ENCODE data around the gene PSMG4.
"Not testable (repeated sequence)": the region's sequence is repeated elsewhere in the genome, so short reads cannot be mapped to it uniquely, and the experiment has no call there.

Gene PSMG4

GRCh38 chr6:3239110-3239830 is 19.5 kb upstream of the PSMG4 start:
- no peak overlapping the region for H3K4me2 ChIP-seq (ENCODE audit: low read depth, low read length)
- no peak for DNase-seq
- H3K4me1 ChIP-seq (ENCODE audit: low read length), result peaks cover 16% of the 10 kb centered on the region
- H4K20me1 ChIP-seq (ENCODE audit: insufficient read depth, low read length), result no peaks in the 10 kb centered on the region
- peaks cover 12% of the 10 kb centered on the region for H3F3A ChIP-seq (ENCODE audit: insufficient read depth, low read length)
- no peak overlapping the region for H3K9ac ChIP-seq (ENCODE audit: low read length)
- H3K9me2 ChIP-seq (replicated peaks; ENCODE audit: insufficient read depth, low read length), result no peaks in the 10 kb centered on the region
- no peaks in the 10 kb centered on the region for H3K79me2 ChIP-seq (ENCODE audit: low read length)
- no peak overlapping the region for H2AFZ ChIP-seq (ENCODE audit: low read length)
- no peaks in the 10 kb centered on the region for H3K36me3 ChIP-seq (replicated peaks; ENCODE audit: insufficient read depth, low read length)
- no peak overlapping the region for H3K27ac ChIP-seq (ENCODE audit: low read length)
- H3K9me3 ChIP-seq (replicated peaks; ENCODE audit: insufficient read depth, low read length), result no peaks in the 10 kb centered on the region
- H3K27me3 ChIP-seq (replicated peaks; ENCODE audit: insufficient read depth, low read length), result no peaks in the 10 kb centered on the region
- TF ChIP-seq EZH2phosphoT487 (IDR thresholded peaks at IDR 0.05; ENCODE audit: low read length), result no peak
- TF ChIP-seq EZH2 (optimal IDR thresholded peaks at IDR 0.05; ENCODE audit: low read depth, low read length), result no peak
- TF ChIP-seq CTCF (IDR thresholded peaks at IDR 0.05; ENCODE audit: low read length), result no peak
- no peak overlapping the region for H3K4me3 ChIP-seq (ENCODE audit: low read length)

GRCh38 chr6:3240595-3240994 is 18.2 kb upstream of the PSMG4 start:
- Histone ChIP-seq H3K9ac (ENCODE audit: low read length) (no peak overlapping the region), H3K27me3 (replicated peaks; ENCODE audit: insufficient read depth, low read length) (no peaks in the 10 kb centered on the region), H3K4me2 (ENCODE audit: low read depth, low read length) (no peak overlapping the region), H3K4me1 (ENCODE audit: low read length) (peaks cover 16% of the 10 kb centered on the region), H2AFZ (ENCODE audit: low read length) (no peak overlapping the region), H3K9me3 (replicated peaks; ENCODE audit: insufficient read depth, low read length) (no peaks in the 10 kb centered on the region), H3K27ac (ENCODE audit: low read length) (no peak overlapping the region), H3K4me3 (ENCODE audit: low read length) (no peak overlapping the region), H3K36me3 (replicated peaks; ENCODE audit: insufficient read depth, low read length) (no peaks in the 10 kb centered on the region), H3K79me2 (ENCODE audit: low read length) (no peaks in the 10 kb centered on the region), H3F3A (ENCODE audit: insufficient read depth, low read length) (peaks cover 12% of the 10 kb centered on the region), H3K9me2 (replicated peaks; ENCODE audit: insufficient read depth, low read length) (no peaks in the 10 kb centered on the region), H4K20me1 (ENCODE audit: insufficient read depth, low read length) (no peaks in the 10 kb centered on the region)
- TF ChIP-seq EZH2 (optimal IDR thresholded peaks at IDR 0.05; ENCODE audit: low read depth, low read length), result no peak
- no peak for TF ChIP-seq CTCF (IDR thresholded peaks at IDR 0.05; ENCODE audit: low read length)
- no peak for TF ChIP-seq EZH2phosphoT487 (IDR thresholded peaks at IDR 0.05; ENCODE audit: low read length)
- no peak for DNase-seq

- not testable (repeated sequence) for H3K79me2 ChIP-seq (ENCODE audit: low read length); H3K27ac ChIP-seq (ENCODE audit: low read length); H3K9me3 ChIP-seq (replicated peaks; ENCODE audit: insufficient read depth, low read length); H2AFZ ChIP-seq (ENCODE audit: low read length); H4K20me1 ChIP-seq (ENCODE audit: insufficient read depth, low read length); DNase-seq; H3K4me3 ChIP-seq (ENCODE audit: low read length); H3K4me2 ChIP-seq (ENCODE audit: low read depth, low read length); H3K36me3 ChIP-seq (replicated peaks; ENCODE audit: insufficient read depth, low read length); H3K9me2 ChIP-seq (replicated peaks; ENCODE audit: insufficient read depth, low read length); H3K27me3 ChIP-seq (replicated peaks; ENCODE audit: insufficient read depth, low read length); H3K9ac ChIP-seq (ENCODE audit: low read length)
- H3F3A ChIP-seq (ENCODE audit: insufficient read depth, low read length), result peaks cover 12% of the 10 kb centered on the region
- peaks cover 11% of the 10 kb centered on the region for H3K4me1 ChIP-seq (ENCODE audit: low read length)
Observed at GRCh38 chr6:3241745-3242144, 17.0 kb upstream of the PSMG4 start.

- Histone ChIP-seq H3K9me2 (replicated peaks; ENCODE audit: insufficient read depth, low read length) (no peaks in the 10 kb centered on the region), H3K36me3 (replicated peaks; ENCODE audit: insufficient read depth, low read length) (no peaks in the 10 kb centered on the region), H3K9me3 (replicated peaks; ENCODE audit: insufficient read depth, low read length) (no peaks in the 10 kb centered on the region), H2AFZ (ENCODE audit: low read length) (no peak overlapping the region), H3K27me3 (replicated peaks; ENCODE audit: insufficient read depth, low read length) (no peaks in the 10 kb centered on the region), H4K20me1 (ENCODE audit: insufficient read depth, low read length) (no peaks in the 10 kb centered on the region), H3K4me2 (ENCODE audit: low read depth, low read length) (no peak overlapping the region), H3K4me1 (ENCODE audit: low read length) (peaks cover 6% of the 10 kb centered on the region), H3K9ac (ENCODE audit: low read length) (no peak overlapping the region), H3F3A (ENCODE audit: insufficient read depth, low read length) (peaks cover 6% of the 10 kb centered on the region), H3K79me2 (ENCODE audit: low read length) (no peaks in the 10 kb centered on the region), H3K27ac (ENCODE audit: low read length) (no peak overlapping the region), H3K4me3 (ENCODE audit: low read length) (no peak overlapping the region)
- TF ChIP-seq EZH2phosphoT487 (IDR thresholded peaks at IDR 0.05; ENCODE audit: low read length) (no peak), EZH2 (optimal IDR thresholded peaks at IDR 0.05; ENCODE audit: low read depth, low read length) (no peak), CTCF (IDR thresholded peaks at IDR 0.05; ENCODE audit: low read length) (no peak)
- no peak for DNase-seq
Observed at GRCh38 chr6:3242768-3243167, 16.0 kb upstream of the PSMG4 start.

Measured in MM.1S (cell line).